ENCODE measurements around the gene ASB3.

DNA sequence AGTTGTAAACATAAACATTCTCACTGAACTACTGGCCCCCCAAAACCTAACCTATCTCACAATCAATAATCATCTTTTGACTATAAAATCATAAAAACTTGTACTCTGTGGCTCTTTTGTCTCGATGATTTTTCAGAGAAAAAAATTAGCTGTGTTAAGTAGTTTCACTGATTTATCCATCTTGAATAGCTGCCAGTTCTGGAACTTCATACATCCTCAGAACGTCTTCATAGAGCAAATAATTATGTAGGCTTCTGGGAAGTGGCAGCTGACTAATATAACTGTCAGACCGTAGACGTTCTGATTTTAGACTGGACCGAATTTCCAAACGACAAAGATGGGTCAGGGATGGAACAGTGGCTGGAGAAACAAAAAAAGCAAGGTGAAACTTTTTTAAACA, 116.4 kb downstream of the ASB3 start:
- TF ChIP-seq, protein P1, sequence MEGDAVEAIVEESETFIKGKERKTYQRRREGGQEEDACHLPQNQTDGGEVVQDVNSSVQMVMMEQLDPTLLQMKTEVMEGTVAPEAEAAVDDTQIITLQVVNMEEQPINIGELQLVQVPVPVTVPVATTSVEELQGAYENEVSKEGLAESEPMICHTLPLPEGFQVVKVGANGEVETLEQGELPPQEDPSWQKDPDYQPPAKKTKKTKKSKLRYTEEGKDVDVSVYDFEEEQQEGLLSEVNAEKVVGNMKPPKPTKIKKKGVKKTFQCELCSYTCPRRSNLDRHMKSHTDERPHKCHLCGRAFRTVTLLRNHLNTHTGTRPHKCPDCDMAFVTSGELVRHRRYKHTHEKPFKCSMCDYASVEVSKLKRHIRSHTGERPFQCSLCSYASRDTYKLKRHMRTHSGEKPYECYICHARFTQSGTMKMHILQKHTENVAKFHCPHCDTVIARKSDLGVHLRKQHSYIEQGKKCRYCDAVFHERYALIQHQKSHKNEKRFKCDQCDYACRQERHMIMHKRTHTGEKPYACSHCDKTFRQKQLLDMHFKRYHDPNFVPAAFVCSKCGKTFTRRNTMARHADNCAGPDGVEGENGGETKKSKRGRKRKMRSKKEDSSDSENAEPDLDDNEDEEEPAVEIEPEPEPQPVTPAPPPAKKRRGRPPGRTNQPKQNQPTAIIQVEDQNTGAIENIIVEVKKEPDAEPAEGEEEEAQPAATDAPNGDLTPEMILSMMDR (IDR thresholded peaks at IDR 0.05), result no peak
- no peak for TF ChIP-seq POLR2AphosphoS5 (IDR thresholded peaks at IDR 0.05)

Measured in stomach (tissue), 4 donors.